ENCODE measurements around the gene RNF145. TPM values are rescaled to one million over a fixed set of nuclear protein-coding genes. Genes with fewer than 3 reads are reported as not detected.

The RNF145 gene
- total RNA-seq: 38.5 and 38.7 TPM in 2 replicates

GRCh38 chr5:159209438-159210209 lies at the start of gene RNF145:
Gene RNF145 (minus strand): TSS chr5:159209553. CDS start chr5:159203617, 5,936 bp downstream.

Other genes starting within 250 kb of the RNF145 start
- gene EBF1, start 109.6 kb downstream of the RNF145 start, total RNA-seq: 0.08 TPM in 1 of 2 replicates, not detected in the other
- gene UBLCP1, start 53.7 kb upstream of the RNF145 start, total RNA-seq: 30.1 and 32.5 TPM in 2 replicates
- not detected in 2 replicates for gene IL12B, start 120.9 kb upstream of the RNF145 start, total RNA-seq